GM12878 (cell line): Measurements from ENCODE around the gene ADGRL3. TPM values are rescaled to one million over a fixed set of nuclear protein-coding genes. Genes with fewer than 3 reads are reported as not detected.

ENCODE experiments used
- MEF2A ChIP-seq: IDR thresholded peaks from 2 replicates; pipeline ENCODE4 v1.6.1; 2011; ENCODE audit warnings: low read depth, mild to moderate bottlenecking, low read length, moderate library complexity; ENCODE audit not compliant: insufficient read depth
- MTA3 ChIP-seq: IDR thresholded peaks from 2 replicates; pipeline ENCODE4 v1.6.1; 2012; ENCODE audit warnings: low read length, inconsistent platforms, borderline replicate concordance
- NFYB ChIP-seq: IDR thresholded peaks from 2 replicates; pipeline ENCODE4 v1.6.1; 2011; ENCODE audit warnings: low read depth, mild to moderate bottlenecking, low read length, improper control_type of control experiment, moderate library complexity; ENCODE audit not compliant: insufficient read depth
- SIX5 ChIP-seq: IDR thresholded peaks from 2 replicates; pipeline ENCODE4 v1.6.1; 2011; ENCODE audit warnings: mild to moderate bottlenecking, low read depth, low read length, moderate library complexity; ENCODE audit not compliant: severe bottlenecking
- SPI1 ChIP-seq: IDR thresholded peaks from 2 replicates; pipeline ENCODE4 v1.6.1; 2011; ENCODE audit warnings: low read depth, mild to moderate bottlenecking, low read length, moderate library complexity, borderline replicate concordance; ENCODE audit not compliant: insufficient read depth
- polyA plus RNA-seq, 11 experiments: library from polyadenylated mRNA; depleted of rRNA in 4 of 11; unstranded in 6 of 11; stranded (reverse) in 5 of 11; fragments of >200 nt; fragmentation: Nextera tagmentation in 4 of 11; fragmentation: Illumina TruSeq in 1 of 11; extraction: Ambion mirVana in 4 of 11; extraction: Trizol in 1 of 11; gene quantifications; 1 replicate in 1 of 11; 2 replicates in 10 of 11; pipeline versions ENCODE4 v1.2.1 to v1.2.3, GENCODE V29; 2011 to 2016; ENCODE audit warnings: inconsistent platforms in 2 of 11, missing spikeins in 2 of 11, low read depth in 1 of 11
- total RNA-seq, 4 experiments: library from RNA; depleted of rRNA in 3 of 4; stranded (reverse); fragments of >200 nt in 3 of 4; fragmentation: Illumina TruSeq in 1 of 4; extraction: Trizol in 1 of 4; gene quantifications; 2 replicates each; pipeline versions ENCODE4 v1.2.1 to v1.2.3, GENCODE V29; 2013 to 2021
- TF ChIP-seq, protein P1 (sequence below): fragments of 450-650 bp; IDR thresholded peaks from 2 replicates; pipeline ENCODE4 v1.6.1; 2017; ENCODE audit warnings: mild to moderate bottlenecking, moderate library complexity
- TF ChIP-seq, protein P2 (sequence below): fragments of 450-650 bp; IDR thresholded peaks from 2 replicates; pipeline ENCODE4 v1.6.1; 2017; ENCODE audit warnings: mild to moderate bottlenecking, moderate library complexity
- TF ChIP-seq, protein P3 (sequence below): fragments of 450-650 bp; IDR thresholded peaks from 2 replicates; pipeline ENCODE4 v1.6.1; 2018; ENCODE audit warnings: borderline replicate concordance, mild to moderate bottlenecking; ENCODE audit not compliant: partially characterized antibody
- TF ChIP-seq, protein P4 (sequence below): fragments of 450-650 bp; formaldehyde crosslinking; IDR thresholded peaks from 2 replicates; pipeline ENCODE4 v1.5.0; 2022; ENCODE audit warnings: mild to moderate bottlenecking, missing genetic modification characterization

Gene ADGRL3
- total and polyA plus RNA-seq, 10 of the 15 experiments (the other 5 are each of a cell fraction or from before 2014, with no cell fraction given) = 1.1 TPM; not detected in 9

DNA sequence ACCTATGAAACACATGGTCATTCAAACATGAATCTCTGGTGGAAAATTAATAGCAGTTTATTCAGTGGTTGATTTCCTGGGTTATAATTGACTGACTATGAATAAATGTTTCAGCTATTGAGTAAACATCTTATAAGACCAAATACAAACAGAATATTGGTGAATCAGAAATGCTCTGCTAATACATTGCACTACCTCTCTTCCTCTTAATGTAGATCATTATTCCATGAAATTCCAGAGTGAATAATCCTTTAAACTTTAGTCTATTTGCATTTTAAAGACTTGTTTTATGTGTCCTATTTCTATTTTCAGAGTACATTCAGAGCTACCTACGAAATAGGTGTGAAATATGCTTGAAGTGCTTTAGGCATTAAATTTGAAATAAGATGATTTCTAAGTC, 715.4 kb downstream of the ADGRL3 start (continued):
- TF ChIP-seq, protein P1, sequence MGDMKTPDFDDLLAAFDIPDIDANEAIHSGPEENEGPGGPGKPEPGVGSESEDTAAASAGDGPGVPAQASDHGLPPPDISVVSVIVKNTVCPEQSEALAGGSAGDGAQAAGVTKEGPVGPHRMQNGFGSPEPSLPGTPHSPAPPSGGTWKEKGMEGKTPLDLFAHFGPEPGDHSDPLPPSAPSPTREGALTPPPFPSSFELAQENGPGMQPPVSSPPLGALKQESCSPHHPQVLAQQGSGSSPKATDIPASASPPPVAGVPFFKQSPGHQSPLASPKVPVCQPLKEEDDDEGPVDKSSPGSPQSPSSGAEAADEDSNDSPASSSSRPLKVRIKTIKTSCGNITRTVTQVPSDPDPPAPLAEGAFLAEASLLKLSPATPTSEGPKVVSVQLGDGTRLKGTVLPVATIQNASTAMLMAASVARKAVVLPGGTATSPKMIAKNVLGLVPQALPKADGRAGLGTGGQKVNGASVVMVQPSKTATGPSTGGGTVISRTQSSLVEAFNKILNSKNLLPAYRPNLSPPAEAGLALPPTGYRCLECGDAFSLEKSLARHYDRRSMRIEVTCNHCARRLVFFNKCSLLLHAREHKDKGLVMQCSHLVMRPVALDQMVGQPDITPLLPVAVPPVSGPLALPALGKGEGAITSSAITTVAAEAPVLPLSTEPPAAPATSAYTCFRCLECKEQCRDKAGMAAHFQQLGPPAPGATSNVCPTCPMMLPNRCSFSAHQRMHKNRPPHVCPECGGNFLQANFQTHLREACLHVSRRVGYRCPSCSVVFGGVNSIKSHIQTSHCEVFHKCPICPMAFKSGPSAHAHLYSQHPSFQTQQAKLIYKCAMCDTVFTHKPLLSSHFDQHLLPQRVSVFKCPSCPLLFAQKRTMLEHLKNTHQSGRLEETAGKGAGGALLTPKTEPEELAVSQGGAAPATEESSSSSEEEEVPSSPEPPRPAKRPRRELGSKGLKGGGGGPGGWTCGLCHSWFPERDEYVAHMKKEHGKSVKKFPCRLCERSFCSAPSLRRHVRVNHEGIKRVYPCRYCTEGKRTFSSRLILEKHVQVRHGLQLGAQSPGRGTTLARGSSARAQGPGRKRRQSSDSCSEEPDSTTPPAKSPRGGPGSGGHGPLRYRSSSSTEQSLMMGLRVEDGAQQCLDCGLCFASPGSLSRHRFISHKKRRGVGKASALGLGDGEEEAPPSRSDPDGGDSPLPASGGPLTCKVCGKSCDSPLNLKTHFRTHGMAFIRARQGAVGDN = no peak
- TF ChIP-seq MTA3 = no peak
- no peak for TF ChIP-seq MEF2A
- TF ChIP-seq NFYB = no peak
- TF ChIP-seq, protein P2, sequence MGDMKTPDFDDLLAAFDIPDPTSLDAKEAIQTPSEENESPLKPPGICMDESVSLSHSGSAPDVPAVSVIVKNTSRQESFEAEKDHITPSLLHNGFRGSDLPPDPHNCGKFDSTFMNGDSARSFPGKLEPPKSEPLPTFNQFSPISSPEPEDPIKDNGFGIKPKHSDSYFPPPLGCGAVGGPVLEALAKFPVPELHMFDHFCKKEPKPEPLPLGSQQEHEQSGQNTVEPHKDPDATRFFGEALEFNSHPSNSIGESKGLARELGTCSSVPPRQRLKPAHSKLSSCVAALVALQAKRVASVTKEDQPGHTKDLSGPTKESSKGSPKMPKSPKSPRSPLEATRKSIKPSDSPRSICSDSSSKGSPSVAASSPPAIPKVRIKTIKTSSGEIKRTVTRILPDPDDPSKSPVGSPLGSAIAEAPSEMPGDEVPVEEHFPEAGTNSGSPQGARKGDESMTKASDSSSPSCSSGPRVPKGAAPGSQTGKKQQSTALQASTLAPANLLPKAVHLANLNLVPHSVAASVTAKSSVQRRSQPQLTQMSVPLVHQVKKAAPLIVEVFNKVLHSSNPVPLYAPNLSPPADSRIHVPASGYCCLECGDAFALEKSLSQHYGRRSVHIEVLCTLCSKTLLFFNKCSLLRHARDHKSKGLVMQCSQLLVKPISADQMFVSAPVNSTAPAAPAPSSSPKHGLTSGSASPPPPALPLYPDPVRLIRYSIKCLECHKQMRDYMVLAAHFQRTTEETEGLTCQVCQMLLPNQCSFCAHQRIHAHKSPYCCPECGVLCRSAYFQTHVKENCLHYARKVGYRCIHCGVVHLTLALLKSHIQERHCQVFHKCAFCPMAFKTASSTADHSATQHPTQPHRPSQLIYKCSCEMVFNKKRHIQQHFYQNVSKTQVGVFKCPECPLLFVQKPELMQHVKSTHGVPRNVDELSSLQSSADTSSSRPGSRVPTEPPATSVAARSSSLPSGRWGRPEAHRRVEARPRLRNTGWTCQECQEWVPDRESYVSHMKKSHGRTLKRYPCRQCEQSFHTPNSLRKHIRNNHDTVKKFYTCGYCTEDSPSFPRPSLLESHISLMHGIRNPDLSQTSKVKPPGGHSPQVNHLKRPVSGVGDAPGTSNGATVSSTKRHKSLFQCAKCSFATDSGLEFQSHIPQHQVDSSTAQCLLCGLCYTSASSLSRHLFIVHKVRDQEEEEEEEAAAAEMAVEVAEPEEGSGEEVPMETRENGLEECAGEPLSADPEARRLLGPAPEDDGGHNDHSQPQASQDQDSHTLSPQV = no peak
- TF ChIP-seq SIX5 = no peak
- TF ChIP-seq, protein P3, sequence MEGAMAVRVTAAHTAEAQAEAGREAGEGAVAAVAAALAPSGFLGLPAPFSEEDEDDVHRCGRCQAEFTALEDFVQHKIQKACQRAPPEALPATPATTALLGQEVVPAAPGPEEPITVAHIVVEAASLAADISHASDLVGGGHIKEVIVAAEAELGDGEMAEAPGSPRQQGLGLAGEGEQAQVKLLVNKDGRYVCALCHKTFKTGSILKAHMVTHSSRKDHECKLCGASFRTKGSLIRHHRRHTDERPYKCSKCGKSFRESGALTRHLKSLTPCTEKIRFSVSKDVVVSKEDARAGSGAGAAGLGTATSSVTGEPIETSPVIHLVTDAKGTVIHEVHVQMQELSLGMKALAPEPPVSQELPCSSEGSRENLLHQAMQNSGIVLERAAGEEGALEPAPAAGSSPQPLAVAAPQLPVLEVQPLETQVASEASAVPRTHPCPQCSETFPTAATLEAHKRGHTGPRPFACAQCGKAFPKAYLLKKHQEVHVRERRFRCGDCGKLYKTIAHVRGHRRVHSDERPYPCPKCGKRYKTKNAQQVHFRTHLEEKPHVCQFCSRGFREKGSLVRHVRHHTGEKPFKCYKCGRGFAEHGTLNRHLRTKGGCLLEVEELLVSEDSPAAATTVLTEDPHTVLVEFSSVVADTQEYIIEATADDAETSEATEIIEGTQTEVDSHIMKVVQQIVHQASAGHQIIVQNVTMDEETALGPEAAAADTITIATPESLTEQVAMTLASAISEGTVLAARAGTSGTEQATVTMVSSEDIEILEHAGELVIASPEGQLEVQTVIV = no peak
- TF ChIP-seq, protein P4, sequence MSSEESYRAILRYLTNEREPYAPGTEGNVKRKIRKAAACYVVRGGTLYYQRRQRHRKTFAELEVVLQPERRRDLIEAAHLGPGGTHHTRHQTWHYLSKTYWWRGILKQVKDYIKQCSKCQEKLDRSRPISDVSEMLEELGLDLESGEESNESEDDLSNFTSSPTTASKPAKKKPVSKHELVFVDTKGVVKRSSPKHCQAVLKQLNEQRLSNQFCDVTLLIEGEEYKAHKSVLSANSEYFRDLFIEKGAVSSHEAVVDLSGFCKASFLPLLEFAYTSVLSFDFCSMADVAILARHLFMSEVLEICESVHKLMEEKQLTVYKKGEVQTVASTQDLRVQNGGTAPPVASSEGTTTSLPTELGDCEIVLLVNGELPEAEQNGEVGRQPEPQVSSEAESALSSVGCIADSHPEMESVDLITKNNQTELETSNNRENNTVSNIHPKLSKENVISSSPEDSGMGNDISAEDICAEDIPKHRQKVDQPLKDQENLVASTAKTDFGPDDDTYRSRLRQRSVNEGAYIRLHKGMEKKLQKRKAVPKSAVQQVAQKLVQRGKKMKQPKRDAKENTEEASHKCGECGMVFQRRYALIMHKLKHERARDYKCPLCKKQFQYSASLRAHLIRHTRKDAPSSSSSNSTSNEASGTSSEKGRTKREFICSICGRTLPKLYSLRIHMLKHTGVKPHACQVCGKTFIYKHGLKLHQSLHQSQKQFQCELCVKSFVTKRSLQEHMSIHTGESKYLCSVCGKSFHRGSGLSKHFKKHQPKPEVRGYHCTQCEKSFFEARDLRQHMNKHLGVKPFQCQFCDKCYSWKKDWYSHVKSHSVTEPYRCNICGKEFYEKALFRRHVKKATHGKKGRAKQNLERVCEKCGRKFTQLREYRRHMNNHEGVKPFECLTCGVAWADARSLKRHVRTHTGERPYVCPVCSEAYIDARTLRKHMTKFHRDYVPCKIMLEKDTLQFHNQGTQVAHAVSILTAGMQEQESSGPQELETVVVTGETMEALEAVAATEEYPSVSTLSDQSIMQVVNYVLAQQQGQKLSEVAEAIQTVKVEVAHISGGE (CRISPR knock-in tag) = no peak
- TF ChIP-seq SPI1 = no peak
